Ovary (tissue), 3 donors: ENCODE results near the gene OSBPL2.

ENCODE experiments used
- EP300 ChIP-seq: sonication (generic); formaldehyde crosslinking; IDR thresholded peaks from one replicate; pipeline ENCODE4 v1.6.1; 2017; ENCODE audit warnings: antibody characterized with exemption
- TF ChIP-seq, protein P1 (sequence below), 3 donors: fragments of 450-650 bp in 2 of 3; fragments of 200-600 bp in 1 of 3; IDR thresholded peaks; one replicate each; pipeline versions ENCODE4 v1.5.1 to v1.8.0; 2016 to 2022; ENCODE audit warnings: antibody characterized with exemption in 3 of 3, mild to moderate bottlenecking in 1 of 3
- donor health status: DM: no; HTN: no; CAD: no.

DNA sequence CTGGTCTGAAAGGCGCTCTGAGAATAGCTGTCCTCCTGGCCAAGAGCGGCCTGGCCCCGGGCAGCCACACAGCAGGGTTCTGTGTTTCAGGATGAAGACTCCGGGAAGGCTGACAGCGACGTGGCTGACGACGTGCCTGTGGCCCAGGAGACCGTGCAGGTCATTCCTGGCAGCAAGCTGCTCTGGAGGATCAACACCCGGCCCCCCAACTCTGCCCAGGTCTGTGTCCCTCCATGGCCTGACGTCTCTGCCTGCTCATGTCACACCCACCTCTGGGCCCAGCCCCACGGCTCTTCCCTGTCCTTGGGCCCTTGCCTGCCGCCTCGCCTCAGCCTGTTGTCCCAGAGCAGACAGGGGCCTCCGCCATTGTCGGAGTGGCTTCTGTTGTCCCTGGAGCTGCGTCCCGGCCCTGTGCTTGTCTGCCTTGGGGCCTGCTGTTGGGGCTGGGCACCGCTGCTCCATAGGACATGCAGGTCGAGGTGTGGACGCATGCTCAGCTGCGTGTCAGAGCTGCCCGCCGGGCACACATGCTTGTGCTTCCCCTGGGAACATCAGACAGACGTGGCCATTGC lies 48.3 kb downstream of the OSBPL2 start:
- TF ChIP-seq, protein P1, sequence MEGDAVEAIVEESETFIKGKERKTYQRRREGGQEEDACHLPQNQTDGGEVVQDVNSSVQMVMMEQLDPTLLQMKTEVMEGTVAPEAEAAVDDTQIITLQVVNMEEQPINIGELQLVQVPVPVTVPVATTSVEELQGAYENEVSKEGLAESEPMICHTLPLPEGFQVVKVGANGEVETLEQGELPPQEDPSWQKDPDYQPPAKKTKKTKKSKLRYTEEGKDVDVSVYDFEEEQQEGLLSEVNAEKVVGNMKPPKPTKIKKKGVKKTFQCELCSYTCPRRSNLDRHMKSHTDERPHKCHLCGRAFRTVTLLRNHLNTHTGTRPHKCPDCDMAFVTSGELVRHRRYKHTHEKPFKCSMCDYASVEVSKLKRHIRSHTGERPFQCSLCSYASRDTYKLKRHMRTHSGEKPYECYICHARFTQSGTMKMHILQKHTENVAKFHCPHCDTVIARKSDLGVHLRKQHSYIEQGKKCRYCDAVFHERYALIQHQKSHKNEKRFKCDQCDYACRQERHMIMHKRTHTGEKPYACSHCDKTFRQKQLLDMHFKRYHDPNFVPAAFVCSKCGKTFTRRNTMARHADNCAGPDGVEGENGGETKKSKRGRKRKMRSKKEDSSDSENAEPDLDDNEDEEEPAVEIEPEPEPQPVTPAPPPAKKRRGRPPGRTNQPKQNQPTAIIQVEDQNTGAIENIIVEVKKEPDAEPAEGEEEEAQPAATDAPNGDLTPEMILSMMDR (IDR thresholded peaks at IDR 0.05): no peak
- TF ChIP-seq EP300: no peak
